NCI-H2171 (cell line): Measurements from ENCODE around the gene NT5C.
"Not testable (repeated sequence)": the region's sequence is repeated elsewhere in the genome, so short reads cannot be mapped to it uniquely, and the experiment has no call there.

Experiments
- DNase-seq: peaks from one replicate; lab custom pipeline; 2025; lab: John Stamatoyannopoulos, UW

Gene NT5C

DNA sequence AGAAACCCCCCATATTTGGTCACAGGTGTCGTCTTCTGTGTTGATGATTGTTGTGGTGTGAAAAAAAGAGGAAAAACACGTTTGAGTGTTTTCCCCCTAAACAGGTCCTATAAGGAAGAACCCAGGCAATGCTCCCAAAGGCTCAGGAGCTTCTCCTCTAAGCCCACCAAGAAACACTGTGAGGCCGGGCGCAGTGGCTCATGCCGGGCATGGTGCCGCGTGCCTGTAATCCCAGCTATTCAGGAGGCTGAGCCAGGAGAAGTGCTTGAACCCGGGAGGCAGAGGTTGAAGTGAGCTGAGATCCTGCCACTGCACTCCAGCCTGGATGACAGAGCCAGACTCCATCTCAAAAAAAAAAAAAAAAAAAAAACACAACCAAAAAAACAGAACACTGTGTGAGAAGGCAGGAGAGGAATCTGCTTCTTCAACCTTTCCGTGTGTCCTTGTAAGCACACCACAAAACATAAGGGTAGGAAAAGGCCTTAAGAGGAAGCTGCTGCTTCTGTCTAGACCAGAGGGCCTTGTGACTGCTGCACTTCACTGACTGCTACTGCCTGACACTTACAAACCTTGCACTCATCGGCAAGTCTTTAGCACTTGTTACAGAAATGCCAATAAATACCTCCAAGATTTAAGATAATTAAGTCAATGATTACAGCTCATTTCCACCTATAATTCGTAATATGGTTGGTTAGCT, 13.4 kb upstream of the NT5C start:
- DNase-seq = no peak

DNA sequence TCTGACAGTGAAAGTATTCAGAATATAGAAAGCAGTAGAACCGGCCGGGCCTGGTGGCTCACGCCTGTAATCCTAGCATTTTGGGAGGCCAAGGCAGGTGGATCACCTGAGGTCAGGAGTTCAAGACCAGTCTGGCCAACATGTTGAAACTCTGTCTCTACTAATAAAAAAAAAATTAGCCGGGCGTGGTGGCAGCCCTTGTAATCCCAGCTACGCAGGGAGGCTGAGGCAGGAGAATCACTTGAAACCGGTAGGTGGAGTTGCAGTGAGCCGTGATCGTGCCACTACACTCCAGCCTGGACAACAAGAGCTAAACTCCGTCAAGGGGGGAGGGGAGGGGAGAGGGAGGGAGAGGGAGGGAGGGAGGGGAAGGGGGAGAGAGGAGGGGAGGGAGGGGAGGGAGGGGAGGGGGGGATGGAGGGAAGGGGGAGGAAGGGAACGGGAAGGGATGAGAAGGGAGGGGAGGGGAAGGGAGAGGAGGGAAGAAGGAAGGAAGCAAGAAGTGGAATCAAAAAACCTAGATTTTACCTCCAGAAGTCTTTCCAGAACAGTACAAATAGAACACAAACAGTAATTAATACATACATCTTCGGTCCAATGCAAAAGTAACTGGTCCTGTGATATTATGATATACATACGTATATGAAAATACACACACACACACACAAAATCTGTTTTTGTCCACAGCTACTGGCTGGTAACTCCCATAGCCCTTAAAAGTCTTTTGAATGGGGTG, 10.9 kb upstream of the NT5C start:
- DNase-seq = no peak

DNA sequence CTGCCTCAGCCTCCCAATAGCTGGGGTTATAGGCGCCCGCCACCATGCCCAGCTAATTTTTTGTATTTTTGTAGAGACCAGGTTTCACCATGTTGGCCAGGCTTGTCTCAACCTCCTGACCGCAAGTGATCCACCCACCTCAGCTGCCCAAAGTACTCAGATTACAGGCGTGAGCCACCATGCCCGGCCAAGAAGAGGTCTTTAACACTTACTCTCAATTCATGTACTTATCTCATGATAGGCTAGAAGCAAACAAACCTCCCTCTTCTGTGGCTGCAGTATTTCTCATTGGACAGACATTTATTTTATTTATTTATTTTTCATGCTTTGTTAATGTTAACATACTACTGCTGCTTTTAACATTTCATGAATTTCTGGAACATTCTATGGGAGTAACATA, 7.0 kb upstream of the NT5C start:
- DNase-seq = no peak

DNA sequence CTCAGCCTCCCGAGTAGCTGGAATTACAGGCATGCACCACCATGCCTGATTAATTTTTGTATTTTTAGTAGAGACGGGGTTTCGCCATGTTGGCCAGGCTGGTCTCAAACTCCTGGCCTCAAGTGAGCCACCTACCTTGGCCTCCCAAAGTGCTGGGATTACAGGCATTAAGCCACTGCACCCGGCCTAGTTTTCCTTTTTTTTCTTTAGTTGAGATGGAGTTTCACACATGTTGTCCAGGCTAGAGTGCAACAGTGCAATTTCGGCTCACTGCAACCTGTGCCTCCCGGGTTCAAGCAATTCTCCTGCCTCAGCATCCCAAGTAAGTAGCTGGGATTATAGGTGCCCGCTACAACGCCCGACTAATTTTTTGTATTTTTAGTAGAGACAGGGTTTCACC, 6.2 kb upstream of the NT5C start:
- not testable (repeated sequence) for DNase-seq

DNA sequence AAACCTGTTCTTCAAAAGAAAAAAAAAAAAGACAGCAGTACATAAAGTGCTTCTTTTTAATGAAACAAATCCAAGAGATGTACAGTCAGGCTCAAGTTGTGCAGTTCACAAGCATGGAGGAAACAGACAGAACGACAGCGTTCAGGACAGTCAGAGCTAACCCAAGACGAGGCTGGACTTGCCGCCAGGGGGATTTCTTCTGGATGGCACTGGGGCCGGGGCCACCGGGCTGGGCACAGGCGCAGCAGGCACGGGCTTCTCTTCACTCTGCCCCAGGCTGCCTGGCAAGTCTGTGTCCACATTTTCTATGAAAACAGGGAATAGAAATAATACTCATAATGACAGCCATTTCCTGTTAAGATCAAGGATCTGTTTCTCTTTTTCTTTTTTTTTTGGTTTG, 4.4 kb upstream of the NT5C start:
- no peak for DNase-seq

DNA sequence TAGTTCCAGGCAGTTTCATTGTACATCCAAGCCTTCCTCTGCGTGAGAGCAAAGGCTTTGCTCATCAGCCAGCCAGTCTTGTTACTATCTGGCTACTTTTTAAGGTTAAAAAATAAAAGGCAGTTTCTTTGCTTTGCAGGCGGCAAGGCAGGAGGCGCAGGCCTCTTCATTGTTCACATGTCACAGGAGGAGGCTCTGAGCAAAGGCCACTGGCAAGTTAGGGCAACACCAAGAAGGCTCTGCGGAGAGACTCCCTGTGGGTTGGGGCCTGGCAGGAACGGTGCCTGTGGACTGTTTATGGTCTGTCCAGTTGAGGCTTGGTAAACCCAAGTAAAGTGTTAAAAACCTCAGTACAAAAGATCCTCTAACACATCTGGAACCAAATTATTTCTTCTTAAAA, 3.9 kb upstream of the NT5C start:
- no peak for DNase-seq

DNA sequence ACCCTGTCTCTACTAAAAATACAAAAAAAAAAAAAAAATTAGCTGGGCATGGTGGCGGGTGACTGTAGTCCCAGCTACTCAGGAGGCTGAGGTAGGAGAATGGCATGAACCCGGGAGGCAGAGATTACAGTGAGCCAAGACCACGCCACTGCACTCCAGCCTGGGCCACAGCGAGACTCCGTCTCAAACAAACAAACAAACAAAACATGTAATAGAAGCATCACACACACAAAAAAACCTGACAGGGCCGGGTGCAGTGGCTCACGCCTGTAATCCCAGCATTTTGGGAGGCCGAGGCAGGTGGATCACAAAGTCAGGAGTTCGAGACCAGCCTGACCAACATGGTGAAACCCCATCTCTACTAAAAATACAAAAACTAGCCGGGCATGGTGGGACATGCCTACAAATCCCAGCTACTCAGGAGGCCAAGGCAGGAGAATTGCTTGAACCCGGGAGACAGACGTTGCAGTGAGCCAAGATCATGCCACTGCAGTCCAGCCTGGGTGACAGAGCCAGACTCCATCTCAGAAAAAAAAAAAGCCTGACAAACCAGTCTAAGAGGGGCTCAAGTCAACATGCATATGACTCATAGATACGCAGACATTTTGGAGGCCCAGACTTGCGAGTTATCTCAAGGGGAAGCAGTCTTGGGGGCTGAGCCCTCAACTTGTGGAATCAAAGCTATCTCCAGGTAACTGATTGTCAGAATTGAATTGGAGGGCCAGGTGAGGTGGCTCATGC, 2.2 kb upstream of the NT5C start:
- not testable (repeated sequence) for DNase-seq

DNA sequence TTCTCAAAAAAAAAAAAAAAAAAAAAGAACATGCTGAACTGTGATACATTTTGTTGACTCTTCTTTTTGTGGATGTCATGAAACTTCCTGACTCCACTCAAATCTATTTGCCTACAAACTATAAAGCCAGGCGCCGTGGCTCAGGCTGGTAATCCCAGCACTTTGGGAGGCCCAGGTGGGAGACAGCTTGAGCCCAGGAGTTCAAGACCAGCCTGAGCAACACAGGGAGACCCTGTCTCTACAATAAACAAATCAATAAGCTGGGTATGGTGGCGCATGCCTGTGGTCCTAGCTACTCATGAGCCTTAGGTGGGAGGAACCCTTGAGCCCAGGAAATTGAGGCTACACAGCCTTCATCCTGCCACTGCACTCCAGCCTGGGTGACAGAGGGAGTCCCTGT, 1.5 kb upstream of the NT5C start:
- no peak for DNase-seq

DNA sequence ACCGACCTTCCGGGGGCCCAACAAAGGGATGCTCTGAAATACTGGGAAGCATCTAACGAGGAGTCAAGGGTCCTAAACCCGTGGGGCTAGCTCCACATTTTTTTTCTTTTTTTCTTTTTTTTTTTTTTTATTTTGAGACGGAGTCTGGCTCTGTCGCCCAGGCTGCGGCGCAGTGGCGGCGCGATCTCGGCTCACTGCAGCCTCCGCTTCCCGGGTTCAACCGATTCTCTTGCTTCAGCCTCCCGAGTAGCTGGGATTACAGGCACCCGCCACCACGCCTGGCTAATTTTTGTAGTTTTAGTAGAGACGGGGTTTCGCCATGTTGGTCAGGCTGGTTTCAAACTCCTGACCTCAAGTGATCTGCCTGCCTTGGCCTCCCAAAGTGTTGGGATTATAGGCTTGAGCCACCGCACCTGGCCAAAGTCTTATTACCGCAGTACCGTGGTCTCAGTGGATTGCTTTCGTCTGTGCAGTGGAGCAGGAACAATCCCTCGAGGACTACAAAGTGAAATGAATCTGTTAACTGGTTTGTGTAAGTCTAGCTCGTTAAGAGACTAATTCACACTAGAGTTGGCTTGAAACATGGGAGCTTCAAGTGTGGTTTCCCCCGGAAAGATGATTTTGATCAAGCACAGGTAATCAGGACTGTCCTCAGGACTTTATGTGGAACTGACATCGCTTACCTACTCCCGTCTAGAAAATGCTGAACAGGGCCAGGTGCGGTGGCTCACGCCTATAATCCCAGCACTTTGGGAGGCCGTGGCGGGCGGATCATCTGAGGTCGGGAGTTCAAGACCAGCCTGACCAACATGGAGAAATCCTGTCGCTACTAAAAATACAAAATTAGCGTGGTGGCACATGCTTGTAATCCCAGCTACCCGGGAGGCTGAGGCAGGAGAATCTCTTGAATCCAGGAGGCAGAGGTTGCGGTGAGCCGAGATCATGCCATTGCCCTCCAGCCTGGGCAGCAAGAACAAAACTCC, 767 bp upstream of the NT5C start:
- peak; percentile 24 for DNase-seq

DNA sequence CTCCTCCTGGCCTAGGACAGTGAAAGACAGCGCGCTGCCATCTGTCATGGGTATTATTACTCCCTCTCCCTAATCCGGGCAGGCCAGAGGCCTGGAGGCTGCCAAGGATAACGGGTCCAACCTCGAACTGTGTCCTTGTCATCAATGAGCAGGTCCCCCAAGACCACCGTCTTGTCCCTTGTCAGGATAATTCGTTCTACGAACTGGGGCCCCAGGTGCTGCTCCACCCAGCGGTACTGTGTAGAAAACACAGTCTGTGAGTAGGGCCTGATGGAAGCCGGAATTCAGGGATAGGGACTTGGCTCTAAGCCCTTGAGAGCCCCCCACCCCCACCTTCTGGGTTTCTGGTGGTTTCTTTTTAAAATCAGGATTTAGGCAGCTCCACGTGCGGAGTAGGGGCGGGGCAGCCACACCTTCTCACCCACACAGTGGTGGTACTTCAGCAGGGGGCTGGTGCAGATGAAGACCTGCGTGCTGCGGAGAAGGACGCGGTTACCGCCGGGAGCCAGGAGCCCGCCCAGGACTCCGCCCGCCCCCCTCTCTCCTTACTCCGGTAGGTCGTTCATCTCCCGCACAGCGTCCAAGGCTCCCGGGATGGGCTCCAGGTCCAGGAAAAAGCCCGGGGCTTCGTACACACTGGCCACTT, 787 bp downstream of the NT5C start:
- peak; percentile 87 for DNase-seq

DNA sequence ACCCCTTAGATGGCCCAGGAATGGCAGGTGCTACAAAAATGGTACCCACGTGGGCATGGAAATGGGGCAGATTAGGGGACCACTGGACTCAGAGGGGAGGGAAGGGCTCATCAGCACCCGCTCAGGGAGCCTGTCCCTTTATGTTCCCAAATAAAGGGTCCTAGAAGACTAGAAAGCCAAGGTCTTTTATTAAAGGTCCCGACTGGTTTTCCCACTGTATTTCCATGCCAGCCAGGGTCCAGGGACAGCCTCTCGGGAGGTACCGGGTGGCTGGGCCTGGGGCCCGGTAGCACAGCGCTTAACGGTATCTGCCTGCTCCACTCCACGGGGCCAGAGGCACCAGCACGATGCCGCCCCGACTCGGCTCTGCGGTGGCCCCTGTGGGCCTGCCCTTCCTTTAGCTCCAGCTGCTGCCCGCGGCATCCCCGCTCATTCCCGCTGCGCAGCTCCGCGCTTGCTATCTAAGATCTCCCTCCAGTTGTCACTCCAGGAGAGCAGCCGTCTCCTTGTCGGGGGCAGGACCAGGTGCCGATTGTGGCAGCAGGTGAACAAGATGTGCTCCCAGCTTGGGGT, 1.4 kb downstream of the NT5C start:
- DNase-seq = peak; percentile 90

DNA sequence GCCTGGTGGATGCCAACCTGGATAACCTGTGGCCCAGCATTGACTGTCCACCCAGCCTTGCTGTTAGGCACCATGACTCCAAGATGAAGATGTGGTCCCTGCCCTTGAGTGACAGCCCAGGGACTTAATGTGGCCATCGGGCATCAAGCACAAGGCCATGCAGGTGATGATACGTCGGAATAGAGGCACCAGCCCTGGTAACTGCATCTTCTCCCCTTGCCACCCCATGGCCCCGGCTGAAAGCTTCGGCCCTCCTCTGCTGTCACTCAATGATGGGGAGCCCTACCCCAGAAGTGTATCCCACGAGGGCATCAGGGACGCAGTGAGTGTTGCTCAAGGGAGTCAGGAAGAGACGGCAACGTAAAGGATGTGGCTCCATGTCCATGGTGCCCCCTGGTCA, 2.0 kb downstream of the NT5C start:
- DNase-seq = no peak

DNA sequence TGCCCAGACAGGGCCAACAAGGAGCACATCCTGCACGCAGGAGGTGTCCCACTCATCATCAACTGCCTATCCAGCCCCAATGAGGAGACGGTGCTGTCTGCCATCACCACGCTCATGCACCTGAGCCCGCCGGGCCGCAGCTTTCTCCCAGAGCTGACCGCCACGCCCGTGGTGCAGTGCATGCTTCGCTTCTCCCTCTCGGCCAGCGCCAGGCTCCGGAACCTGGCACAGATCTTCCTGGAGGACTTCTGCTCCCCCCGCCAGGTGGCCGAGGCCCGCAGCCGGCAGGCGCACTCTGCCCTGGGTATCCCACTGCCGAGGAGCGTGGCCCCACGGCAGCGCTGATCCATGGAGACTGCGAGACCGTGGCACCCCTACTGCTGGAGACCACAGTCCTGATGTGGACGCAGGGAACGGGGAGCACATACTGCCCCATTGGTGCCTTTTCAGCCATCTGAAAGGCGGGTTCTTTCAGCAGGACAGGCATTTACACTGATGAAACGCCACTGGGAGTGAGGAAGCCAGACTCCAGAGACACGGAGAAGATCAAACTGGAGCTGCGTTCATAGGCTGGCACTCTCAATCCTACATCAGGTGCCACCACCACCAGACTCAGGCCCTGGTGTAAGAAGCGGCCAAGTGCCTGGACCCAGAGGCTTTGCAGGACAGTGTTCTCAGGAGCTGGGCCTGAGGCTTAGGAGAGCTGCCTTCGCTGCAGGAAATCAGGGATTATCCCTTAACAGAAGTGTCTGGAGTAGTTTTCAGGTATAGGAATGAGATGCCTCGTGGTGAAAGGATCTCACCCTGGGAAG, 2.6 kb downstream of the NT5C start:
- no peak for DNase-seq

DNA sequence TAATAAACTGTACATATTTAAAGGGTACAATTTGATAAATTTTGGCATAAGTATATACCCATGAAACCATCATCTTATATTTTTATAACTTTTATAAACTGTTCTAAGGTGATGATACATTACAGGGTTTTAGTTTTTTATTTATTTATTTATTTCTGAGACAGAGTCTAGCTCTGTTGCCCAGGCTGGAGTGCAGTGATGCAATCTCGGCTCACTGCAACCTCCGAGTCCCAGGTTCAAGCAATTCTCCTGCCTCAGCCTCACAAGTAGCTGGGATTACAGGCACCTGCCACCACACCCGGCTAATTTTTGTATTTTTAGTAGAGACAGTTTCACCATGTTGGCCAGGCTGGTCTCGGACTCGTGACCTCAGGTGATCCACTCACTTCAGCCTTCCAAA, 3.6 kb downstream of the NT5C start:
- DNase-seq = not testable (repeated sequence)

DNA sequence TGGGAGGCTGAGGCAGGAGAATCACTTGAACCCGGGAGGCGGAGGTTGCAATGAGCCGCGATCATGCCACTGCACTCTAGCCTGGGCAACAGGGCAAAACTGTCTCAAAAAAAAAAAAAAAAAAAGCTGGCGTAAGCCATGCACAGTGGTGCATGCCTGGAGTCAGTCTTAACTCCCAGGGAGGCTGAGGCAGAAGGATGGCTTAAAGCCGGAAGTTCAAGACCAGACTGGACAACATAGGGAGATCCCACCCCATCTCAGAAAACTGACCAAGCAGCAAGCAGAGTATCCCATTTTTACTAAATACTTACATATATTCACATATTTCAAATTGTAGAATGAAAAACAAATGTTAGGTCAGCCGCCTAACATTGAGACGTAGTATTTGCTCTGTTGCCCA, 4.6 kb downstream of the NT5C start:
- no peak for DNase-seq

DNA sequence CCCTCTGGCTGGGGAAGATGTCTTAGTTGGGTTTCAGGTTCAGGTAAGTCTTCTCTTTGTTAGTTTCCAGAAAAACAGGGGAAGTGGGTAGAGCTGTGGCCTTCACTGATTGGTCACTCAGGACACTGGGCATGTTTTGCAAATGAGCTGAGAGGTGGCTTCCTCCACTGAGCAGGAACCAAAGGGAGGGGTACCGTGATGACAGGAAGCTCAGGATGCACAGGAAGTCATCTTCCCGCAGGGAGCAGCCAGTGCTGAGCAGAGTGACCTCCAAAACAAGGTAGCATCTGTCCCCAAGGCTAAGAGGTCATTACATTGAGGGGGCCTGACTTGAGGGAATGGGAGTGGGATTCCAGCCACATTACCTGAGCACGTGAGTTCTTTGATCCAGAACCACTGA, 5.6 kb downstream of the NT5C start:
- no peak for DNase-seq

DNA sequence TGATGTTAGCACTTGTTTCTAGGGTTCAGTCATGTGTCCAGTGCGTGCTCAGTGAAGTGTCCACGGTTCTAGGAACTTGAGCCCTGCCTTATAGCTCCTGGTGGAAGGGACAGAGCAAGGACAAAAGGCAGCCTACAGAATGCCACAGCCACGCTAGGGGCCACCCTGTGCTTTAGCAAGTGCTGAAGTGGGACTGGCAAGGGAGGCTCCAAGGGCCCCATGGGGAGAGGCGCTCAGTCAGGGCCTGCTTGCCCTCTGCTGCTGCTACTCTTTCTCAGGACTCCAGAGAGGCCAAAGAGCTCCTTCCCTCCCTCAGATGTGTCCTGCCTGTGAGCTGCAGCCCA, 6.8 kb downstream of the NT5C start:
- no peak for DNase-seq

DNA sequence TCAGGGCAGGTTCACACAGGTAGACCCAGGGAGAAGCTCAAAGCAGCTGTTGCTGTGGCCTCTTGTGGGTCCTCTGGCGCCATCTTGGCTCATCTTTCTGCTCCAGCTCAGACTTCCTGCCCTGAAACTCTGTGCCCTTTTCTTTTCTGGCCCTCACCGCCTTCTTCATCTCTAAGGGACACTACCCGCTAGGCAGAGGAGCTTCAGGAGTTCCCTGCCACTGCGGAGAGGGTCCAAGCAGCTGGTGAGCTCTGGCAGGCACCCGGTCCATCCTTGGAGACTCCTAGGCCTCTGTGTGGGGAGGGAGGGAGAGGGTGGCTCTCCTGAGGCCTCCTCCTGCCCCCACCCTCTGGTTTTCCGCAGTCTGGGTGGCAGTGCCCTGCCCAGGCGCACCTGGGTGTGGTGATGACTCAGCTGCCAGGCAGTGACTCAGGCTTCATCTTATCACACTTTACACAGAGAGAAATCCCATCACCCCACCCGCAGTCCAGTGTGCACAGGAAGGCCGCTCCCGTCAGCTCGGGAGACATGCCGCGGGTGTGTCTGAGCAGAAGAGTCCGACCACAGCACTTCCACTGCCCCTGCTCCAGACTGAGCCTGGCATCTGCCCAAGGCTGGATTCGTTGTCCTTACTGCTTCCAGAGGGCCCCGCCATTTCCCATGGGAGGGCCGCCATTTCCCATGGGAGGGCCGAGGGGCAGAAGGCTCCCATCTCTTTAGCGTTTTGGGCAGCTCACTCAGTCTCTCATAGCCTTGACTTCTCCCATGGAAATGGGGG, 7.3 kb downstream of the NT5C start:
- DNase-seq = peak; percentile 71

DNA sequence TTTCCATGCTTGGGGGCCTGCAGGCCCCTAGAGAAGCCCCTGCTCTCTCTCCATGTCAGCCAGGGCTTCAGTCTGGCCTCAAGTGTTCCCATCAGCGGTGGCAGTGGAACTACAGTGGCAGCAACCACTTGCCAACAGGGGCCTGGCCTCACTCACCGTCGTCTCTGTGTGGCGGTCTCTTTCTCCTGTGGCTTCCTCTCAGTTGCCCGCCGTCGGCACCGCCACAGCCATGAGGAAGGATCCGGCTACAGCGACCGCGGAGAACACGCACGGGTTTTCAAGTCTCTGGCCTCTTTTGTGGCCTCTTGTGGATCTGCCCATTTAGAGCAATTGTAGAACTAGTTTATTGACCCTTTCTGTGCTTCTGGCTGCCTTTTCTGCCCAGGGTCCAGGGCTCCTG, 13.2 kb downstream of the NT5C start:
- DNase-seq = no peak

DNA sequence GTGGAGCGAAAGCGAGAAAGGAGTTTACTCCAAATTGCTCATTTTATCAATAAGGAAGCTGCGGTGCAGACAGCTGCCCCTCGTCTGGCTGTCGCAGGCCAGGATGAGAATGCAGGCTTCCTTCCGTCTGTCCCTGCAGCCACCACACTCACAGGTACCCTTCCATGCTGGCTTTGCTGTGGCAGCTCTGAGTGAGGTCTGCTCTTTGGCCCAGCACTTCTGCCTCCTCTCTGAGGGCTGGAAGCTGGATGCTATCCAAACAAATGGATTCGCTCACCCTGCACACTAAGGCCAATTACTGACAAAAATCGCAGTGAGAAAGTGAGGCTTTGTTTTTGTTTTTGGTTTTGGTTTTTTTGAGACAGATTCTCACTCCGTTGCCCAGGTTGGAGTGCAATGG, 14.8 kb downstream of the NT5C start:
- no peak for DNase-seq
